Parathyroid adenoma (tissue), 2 donors: ENCODE data around the gene RPH3AL.

ENCODE experiments used
- H2AFZ ChIP-seq: fragments of 300-600 bp; sonication (generic); one replicate; pipeline ENCODE4 v1.7.0; 2017; ENCODE audit warnings: antibody characterized with exemption, mild to moderate bottlenecking
- H3K27ac ChIP-seq: fragments of 300-600 bp; sonication (generic); one replicate; pipeline ENCODE4 v1.7.0; 2017
- H3K27me3 ChIP-seq: fragments of 300-600 bp; sonication (generic); one replicate; pipeline ENCODE4 v1.7.0; 2017; ENCODE audit warnings: low read length; ENCODE audit not compliant: control insufficient read depth, insufficient read depth
- H3K36me3 ChIP-seq: fragments of 300-600 bp; sonication (generic); one replicate; pipeline ENCODE4 v1.7.0; 2017; ENCODE audit warnings: low read length; ENCODE audit not compliant: control insufficient read depth, insufficient read depth
- H3K4me1 ChIP-seq: fragments of 300-600 bp; sonication (generic); one replicate; pipeline ENCODE4 v1.7.0; 2017; ENCODE audit warnings: control low read depth
- H3K4me2 ChIP-seq: fragments of 300-600 bp; sonication (generic); one replicate; pipeline ENCODE4 v1.7.0; 2017; ENCODE audit warnings: low read length
- H3K4me3 ChIP-seq: fragments of 300-600 bp; sonication (generic); one replicate; pipeline ENCODE4 v1.7.0; 2017; ENCODE audit warnings: low read depth, low read length
- H3K79me2 ChIP-seq: fragments of 300-600 bp; sonication (generic); one replicate; pipeline ENCODE4 v1.7.0; 2017; ENCODE audit warnings: control low read depth
- H3K9ac ChIP-seq: fragments of 300-600 bp; sonication (generic); one replicate; pipeline ENCODE4 v1.7.0; 2017; ENCODE audit warnings: mild to moderate bottlenecking
- H3K9me3 ChIP-seq: fragments of 300-600 bp; sonication (generic); one replicate; pipeline ENCODE4 v1.7.0; 2017; ENCODE audit warnings: low read length; ENCODE audit not compliant: control insufficient read depth
- TF ChIP-seq, protein P1 (sequence below): fragments of 300-600 bp; sonication (generic); IDR thresholded peaks from one replicate; pipeline ENCODE4 v1.7.0; 2017; ENCODE audit warnings: antibody characterized with exemption, mild to moderate bottlenecking
- donor health status: primary hyperparathyroidism.

Gene RPH3AL

DNA sequence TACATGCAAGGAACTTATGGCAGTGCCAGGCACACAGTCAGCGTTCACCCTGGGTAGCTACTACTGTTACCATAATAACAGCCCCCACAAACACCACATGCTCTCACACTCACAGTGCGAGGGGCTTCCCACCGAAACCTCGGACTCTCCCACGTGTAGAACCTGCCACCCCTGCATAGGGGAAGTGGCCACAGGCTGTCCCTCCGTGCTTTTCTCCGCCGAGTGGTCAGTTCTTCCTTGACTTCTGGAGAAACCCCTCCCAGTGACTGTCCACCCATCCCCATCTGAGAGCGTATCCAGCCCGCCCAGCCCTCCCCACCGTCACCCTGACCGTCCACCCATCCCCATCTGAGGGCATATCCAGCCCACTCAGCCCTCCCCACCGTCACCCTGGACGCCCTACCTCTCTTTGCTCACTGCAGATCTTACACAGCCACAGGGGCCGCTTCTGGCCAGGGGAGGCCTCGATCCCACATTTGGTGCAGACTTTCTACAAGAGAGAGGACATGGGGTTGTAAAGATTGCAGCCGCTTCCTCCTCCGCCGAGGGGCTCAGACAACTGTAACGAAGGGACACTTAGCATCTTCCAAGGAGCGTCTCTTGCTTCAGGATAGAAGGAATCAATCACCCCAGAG is 71.1 kb downstream of the RPH3AL start:
- Histone ChIP-seq H3K79me2 (no peaks in the 10 kb centered on the region), H3K4me3 (no peak overlapping the region), H3K4me2 (no peak overlapping the region), H3K36me3 (no peaks in the 10 kb centered on the region), H3K9ac (no peak overlapping the region), H3K4me1 (no peaks in the 10 kb centered on the region), H3K27me3 (no peaks in the 10 kb centered on the region), H3K27ac (no peak overlapping the region), H3K9me3 (no peaks in the 10 kb centered on the region), H2AFZ (no peak overlapping the region)
- TF ChIP-seq, protein P1, sequence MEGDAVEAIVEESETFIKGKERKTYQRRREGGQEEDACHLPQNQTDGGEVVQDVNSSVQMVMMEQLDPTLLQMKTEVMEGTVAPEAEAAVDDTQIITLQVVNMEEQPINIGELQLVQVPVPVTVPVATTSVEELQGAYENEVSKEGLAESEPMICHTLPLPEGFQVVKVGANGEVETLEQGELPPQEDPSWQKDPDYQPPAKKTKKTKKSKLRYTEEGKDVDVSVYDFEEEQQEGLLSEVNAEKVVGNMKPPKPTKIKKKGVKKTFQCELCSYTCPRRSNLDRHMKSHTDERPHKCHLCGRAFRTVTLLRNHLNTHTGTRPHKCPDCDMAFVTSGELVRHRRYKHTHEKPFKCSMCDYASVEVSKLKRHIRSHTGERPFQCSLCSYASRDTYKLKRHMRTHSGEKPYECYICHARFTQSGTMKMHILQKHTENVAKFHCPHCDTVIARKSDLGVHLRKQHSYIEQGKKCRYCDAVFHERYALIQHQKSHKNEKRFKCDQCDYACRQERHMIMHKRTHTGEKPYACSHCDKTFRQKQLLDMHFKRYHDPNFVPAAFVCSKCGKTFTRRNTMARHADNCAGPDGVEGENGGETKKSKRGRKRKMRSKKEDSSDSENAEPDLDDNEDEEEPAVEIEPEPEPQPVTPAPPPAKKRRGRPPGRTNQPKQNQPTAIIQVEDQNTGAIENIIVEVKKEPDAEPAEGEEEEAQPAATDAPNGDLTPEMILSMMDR, result no peak

GRCh38 chr17:280901-281300 is 71.7 kb downstream of the RPH3AL start:
- Histone ChIP-seq H3K4me2 (no peak overlapping the region), H3K27me3 (no peaks in the 10 kb centered on the region), H3K36me3 (no peaks in the 10 kb centered on the region), H2AFZ (no peak overlapping the region), H3K4me1 (no peaks in the 10 kb centered on the region), H3K4me3 (no peak overlapping the region), H3K9ac (no peak overlapping the region), H3K9me3 (no peaks in the 10 kb centered on the region), H3K79me2 (no peaks in the 10 kb centered on the region), H3K27ac (no peak overlapping the region)
- TF ChIP-seq, protein P1, result no peak

DNA sequence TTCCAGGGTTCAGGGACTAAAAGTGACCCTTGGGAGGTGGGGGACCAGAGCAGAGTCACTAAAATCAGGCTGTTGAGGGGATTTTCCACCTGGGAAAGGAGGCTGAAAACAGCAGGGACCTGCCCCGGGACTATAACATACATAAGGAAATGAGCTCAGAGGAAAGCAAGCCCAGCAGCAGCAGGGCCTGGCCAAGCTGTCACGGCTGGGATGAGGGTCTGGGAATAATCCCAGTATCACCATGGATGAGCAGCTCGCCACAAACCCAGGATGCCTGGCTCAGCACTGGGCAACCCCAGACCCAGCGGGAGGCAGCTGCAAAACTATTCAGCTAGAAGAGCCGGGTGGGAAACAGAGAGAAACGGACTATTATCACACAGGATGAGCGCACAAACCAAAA is 72.4 kb downstream of the RPH3AL start:
- Histone ChIP-seq H3K4me3 (no peak overlapping the region), H3K4me1 (no peaks in the 10 kb centered on the region), H3K4me2 (no peak overlapping the region), H2AFZ (no peak overlapping the region), H3K27me3 (no peaks in the 10 kb centered on the region), H3K9me3 (no peaks in the 10 kb centered on the region), H3K27ac (peak overlapping the region; percentile 32), H3K36me3 (no peaks in the 10 kb centered on the region), H3K79me2 (no peaks in the 10 kb centered on the region), H3K9ac (no peak overlapping the region)
- TF ChIP-seq, protein P1, result no peak

DNA sequence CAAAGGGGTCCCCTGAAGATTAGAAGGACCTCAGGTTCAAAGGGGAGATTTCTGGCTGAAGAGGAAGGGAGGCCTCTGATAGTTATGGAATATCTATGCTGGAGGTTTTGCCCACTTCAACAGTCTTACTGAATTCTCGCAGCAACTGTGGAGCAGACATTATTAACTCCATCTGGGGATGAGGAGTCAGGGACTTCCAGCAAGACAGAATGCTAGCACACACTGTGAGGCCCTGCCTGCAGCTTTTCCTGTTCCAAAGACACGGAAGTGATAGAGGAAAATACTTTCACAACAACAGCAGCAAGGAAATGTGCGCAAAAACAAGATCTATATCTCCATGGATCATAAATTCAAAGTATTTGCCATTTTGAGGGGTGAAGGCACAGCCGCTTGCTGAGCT is 72.8 kb downstream of the RPH3AL start:
- Histone ChIP-seq H3K4me1 (no peaks in the 10 kb centered on the region), H3K27ac (peak overlapping the region; percentile 32), H3K4me3 (no peak overlapping the region), H3K4me2 (no peak overlapping the region), H3K27me3 (no peaks in the 10 kb centered on the region), H2AFZ (no peak overlapping the region), H3K79me2 (no peaks in the 10 kb centered on the region), H3K36me3 (no peaks in the 10 kb centered on the region), H3K9ac (no peak overlapping the region), H3K9me3 (no peaks in the 10 kb centered on the region)
- TF ChIP-seq, protein P1, result no peak

DNA sequence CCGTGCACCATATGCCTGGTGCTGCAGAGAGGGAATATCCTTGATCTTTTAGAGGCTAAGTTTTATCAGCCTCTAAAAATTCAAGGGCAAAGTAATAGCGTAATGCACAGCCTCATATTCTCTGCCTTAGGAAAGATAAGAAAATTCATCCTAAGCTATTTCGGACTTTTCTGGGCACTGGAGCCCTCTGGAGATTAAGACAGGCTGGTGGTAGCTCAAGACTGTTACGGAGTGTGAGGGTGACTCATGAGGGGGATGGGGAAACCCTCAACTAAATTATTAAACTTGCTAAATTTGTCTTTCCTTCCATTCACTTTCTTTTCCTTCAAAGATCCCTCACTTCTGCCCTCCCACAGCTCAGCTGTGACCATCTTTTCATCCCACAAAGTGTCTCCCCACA is 73.3 kb downstream of the RPH3AL start:
- Histone ChIP-seq H3K36me3 (no peaks in the 10 kb centered on the region), H3K27ac (peak overlapping the region; percentile 32), H3K79me2 (no peaks in the 10 kb centered on the region), H2AFZ (no peak overlapping the region), H3K4me3 (no peak overlapping the region), H3K27me3 (no peaks in the 10 kb centered on the region), H3K9ac (no peak overlapping the region), H3K9me3 (no peaks in the 10 kb centered on the region), H3K4me1 (no peaks in the 10 kb centered on the region), H3K4me2 (no peak overlapping the region)
- TF ChIP-seq, protein P1, result no peak
